HepG2 (cell line): ENCODE results near the gene POLR2J. TPM values are rescaled to one million over a fixed set of nuclear protein-coding genes. Genes with fewer than 3 reads are reported as not detected.

Experiments
- CC2D1A ChIP-seq: sonication (generic); formaldehyde crosslinking; IDR thresholded peaks from 2 replicates; pipeline ENCODE4 v1.8.1; 2023; ENCODE audit warnings: mild to moderate bottlenecking, missing genetic modification reagents
- GABPB1 ChIP-seq: IDR thresholded peaks from 2 replicates; pipeline ENCODE4 v1.6.1; 2016; ENCODE audit warnings: mild to moderate bottlenecking, missing genetic modification reagents, moderate library complexity, missing compliant biosample characterization
- HDAC1 ChIP-seq: sonication (generic); formaldehyde crosslinking; IDR thresholded peaks from 2 replicates; pipeline ENCODE4 v1.5.1; 2020; ENCODE audit warnings: mild to moderate bottlenecking, missing genetic modification reagents
- MED1 ChIP-seq: sonication (generic); formaldehyde crosslinking; IDR thresholded peaks from 2 replicates; pipeline ENCODE4 v1.4.0; 2020; ENCODE audit warnings: missing genetic modification reagents
- PHF8 ChIP-seq: sonication (generic); formaldehyde crosslinking; IDR thresholded peaks from 2 replicates; pipeline ENCODE4 v1.5.0; 2020; ENCODE audit warnings: missing genetic modification reagents
- RFX1 ChIP-seq: fragments of 450-650 bp; IDR thresholded peaks from 2 replicates; pipeline ENCODE4 v1.6.1; 2017
- SAP130 ChIP-seq: IDR thresholded peaks from 2 replicates; pipeline ENCODE4 v1.6.1; 2016; ENCODE audit warnings: low read depth
- SP4 ChIP-seq: sonication (generic); formaldehyde crosslinking; IDR thresholded peaks from 2 replicates; pipeline ENCODE4 v1.8.1; 2023; ENCODE audit warnings: mild to moderate bottlenecking, missing genetic modification reagents
- ZBTB7A ChIP-seq: sonication (generic); formaldehyde crosslinking; IDR thresholded peaks from 2 replicates; pipeline ENCODE4 v1.8.0; 2022; ENCODE audit warnings: mild to moderate bottlenecking, missing genetic modification reagents
- ZNF292 ChIP-seq: sonication (generic); formaldehyde crosslinking; IDR thresholded peaks from 2 replicates; pipeline ENCODE4 v1.8.1; 2022; ENCODE audit warnings: mild to moderate bottlenecking, low read depth, missing genetic modification reagents, borderline replicate concordance
- ZNF724P ChIP-seq: sonication (generic); formaldehyde crosslinking; IDR thresholded peaks from 2 replicates; pipeline ENCODE4 v1.8.0; 2022; ENCODE audit warnings: missing genetic modification reagents, borderline replicate concordance
- polyA plus RNA-seq, 8 experiments: library from polyadenylated mRNA; depleted of rRNA in 3 of 8; stranded (reverse) in 7 of 8; unstranded in 1 of 8; fragments of >200 nt; fragmentation: Illumina TruSeq in 4 of 8; extraction: Trizol in 4 of 8; gene quantifications; 2 replicates each; pipeline versions ENCODE4 v1.2.1 to v1.2.3, GENCODE V29; 2011 to 2016; ENCODE audit warnings: low read depth in 4 of 8, missing spikeins in 1 of 8, mixed read lengths in 1 of 8; ENCODE audit not compliant: insufficient read depth in 1 of 8
- total RNA-seq, 5 experiments: library from RNA; depleted of rRNA; stranded (reverse); fragments of >200 nt; fragmentation: Illumina TruSeq; extraction: Trizol; gene quantifications; 2 replicates each; pipeline ENCODE4 v1.2.3, GENCODE V29; 2016; ENCODE audit warnings: low read depth in 1 of 5
- TF ChIP-seq, protein P1 (sequence below): sonication (generic); formaldehyde crosslinking; IDR thresholded peaks from 2 replicates; pipeline ENCODE4 v1.4.0; 2020; ENCODE audit warnings: missing genetic modification reagents
- TF ChIP-seq, protein P2 (sequence below): sonication (generic); formaldehyde crosslinking; IDR thresholded peaks from 2 replicates; pipeline ENCODE4 v1.4.0; 2020; ENCODE audit warnings: missing genetic modification reagents
- TF ChIP-seq, protein P3 (sequence below): IDR thresholded peaks from 2 replicates; pipeline ENCODE4 v1.6.1; 2012; ENCODE audit warnings: inconsistent platforms
- TF ChIP-seq, protein P4 (sequence below): sonication (generic); formaldehyde crosslinking; IDR thresholded peaks from 2 replicates; pipeline ENCODE4 v1.4.0; 2020; ENCODE audit warnings: mild to moderate bottlenecking, missing genetic modification reagents
- TF ChIP-seq, protein P5 (sequence below): sonication (generic); formaldehyde crosslinking; IDR thresholded peaks from 2 replicates; pipeline ENCODE4 v1.5.0; 2020; ENCODE audit warnings: mild to moderate bottlenecking, missing genetic modification reagents, moderate library complexity
- TF ChIP-seq, protein P6 (sequence below): sonication (generic); formaldehyde crosslinking; IDR thresholded peaks from 2 replicates; pipeline ENCODE4 v1.5.0; 2020; ENCODE audit warnings: mild to moderate bottlenecking, missing genetic modification reagents, borderline replicate concordance

The POLR2J gene
- total and polyA plus RNA-seq, 2 of the 13 experiments (the other 11 are each of a cell fraction or from before 2014, with no cell fraction given), result 41.2 to 71.4 TPM

DNA sequence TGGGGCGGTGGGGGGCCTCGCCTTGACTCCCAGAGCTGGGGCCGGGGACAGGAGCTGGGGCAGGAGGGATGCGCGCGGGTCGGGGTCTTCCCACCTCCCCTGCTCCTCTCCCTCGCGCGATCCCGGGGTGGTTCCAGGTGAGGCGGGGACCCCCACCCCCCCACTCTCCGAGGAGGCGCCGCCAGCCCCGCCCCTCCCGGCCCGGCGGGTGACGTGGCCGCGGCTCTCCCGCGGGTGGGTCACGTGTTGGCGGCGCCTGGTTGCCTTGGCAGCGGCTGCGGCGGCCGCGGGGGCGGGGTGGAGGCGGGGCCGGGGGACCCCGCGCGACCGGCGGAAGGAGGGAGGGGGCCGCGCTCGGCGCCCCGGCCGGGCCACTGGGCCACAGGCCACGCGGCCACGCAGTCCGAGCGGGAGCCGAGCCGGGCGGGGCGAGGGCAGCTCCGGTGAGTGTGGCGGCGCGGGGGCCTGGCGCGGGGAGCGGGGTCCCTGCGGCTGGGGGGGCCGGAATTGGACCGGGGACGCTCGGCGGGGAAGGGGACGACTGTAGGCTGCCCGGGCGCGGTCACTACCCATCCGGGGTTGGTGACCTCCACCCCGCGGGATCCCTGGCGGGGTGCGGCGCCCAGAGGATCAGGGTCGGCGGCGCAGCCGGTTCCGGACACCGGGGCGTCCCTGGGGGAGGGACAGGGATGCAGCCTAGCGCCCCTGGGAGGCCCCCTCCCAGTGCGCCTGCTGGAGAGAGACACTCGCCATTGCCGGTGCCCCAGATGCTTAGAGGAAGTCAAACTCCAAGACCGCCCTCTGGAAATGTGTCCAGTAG is 45.3 kb downstream of the POLR2J start, which contains the start of gene ORAI2 (continued):
- TF ChIP-seq, protein P1, sequence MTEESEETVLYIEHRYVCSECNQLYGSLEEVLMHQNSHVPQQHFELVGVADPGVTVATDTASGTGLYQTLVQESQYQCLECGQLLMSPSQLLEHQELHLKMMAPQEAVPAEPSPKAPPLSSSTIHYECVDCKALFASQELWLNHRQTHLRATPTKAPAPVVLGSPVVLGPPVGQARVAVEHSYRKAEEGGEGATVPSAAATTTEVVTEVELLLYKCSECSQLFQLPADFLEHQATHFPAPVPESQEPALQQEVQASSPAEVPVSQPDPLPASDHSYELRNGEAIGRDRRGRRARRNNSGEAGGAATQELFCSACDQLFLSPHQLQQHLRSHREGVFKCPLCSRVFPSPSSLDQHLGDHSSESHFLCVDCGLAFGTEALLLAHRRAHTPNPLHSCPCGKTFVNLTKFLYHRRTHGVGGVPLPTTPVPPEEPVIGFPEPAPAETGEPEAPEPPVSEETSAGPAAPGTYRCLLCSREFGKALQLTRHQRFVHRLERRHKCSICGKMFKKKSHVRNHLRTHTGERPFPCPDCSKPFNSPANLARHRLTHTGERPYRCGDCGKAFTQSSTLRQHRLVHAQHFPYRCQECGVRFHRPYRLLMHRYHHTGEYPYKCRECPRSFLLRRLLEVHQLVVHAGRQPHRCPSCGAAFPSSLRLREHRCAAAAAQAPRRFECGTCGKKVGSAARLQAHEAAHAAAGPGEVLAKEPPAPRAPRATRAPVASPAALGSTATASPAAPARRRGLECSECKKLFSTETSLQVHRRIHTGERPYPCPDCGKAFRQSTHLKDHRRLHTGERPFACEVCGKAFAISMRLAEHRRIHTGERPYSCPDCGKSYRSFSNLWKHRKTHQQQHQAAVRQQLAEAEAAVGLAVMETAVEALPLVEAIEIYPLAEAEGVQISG, result no peak
- TF ChIP-seq RFX1, result peak; percentile 31; the same call in 1 of the 2 replicates
- TF ChIP-seq, protein P2, sequence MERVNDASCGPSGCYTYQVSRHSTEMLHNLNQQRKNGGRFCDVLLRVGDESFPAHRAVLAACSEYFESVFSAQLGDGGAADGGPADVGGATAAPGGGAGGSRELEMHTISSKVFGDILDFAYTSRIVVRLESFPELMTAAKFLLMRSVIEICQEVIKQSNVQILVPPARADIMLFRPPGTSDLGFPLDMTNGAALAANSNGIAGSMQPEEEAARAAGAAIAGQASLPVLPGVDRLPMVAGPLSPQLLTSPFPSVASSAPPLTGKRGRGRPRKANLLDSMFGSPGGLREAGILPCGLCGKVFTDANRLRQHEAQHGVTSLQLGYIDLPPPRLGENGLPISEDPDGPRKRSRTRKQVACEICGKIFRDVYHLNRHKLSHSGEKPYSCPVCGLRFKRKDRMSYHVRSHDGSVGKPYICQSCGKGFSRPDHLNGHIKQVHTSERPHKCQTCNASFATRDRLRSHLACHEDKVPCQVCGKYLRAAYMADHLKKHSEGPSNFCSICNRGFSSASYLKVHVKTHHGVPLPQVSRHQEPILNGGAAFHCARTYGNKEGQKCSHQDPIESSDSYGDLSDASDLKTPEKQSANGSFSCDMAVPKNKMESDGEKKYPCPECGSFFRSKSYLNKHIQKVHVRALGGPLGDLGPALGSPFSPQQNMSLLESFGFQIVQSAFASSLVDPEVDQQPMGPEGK, result peak; percentile 65
- TF ChIP-seq SAP130, result peak; percentile 36; the same call in 1 of the 2 replicates
- TF ChIP-seq ZNF724P (CRISPR knock-in tag), result no peak
- TF ChIP-seq, protein P3, sequence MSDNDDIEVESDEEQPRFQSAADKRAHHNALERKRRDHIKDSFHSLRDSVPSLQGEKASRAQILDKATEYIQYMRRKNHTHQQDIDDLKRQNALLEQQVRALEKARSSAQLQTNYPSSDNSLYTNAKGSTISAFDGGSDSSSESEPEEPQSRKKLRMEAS, result peak; percentile 52
- TF ChIP-seq, protein P4, sequence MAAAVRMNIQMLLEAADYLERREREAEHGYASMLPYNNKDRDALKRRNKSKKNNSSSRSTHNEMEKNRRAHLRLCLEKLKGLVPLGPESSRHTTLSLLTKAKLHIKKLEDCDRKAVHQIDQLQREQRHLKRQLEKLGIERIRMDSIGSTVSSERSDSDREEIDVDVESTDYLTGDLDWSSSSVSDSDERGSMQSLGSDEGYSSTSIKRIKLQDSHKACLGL, result 0 out of 2 replicates have a peak, but pooled peaks have one; percentile 12
- TF ChIP-seq GABPB1, result peak; percentile 46; the same call in 1 of the 2 replicates
- TF ChIP-seq SP4 (CRISPR knock-in tag), result 0 out of 2 replicates have a peak, but pooled peaks have one; percentile 19
- TF ChIP-seq PHF8 (CRISPR knock-in tag), result 0 out of 2 replicates have a peak, but pooled peaks have one; percentile 21
- TF ChIP-seq MED1 (CRISPR knock-in tag), result 0 out of 2 replicates have a peak, but pooled peaks have one; percentile 19
- TF ChIP-seq HDAC1 (CRISPR knock-in tag), result peak; percentile 49
- TF ChIP-seq, protein P5, sequence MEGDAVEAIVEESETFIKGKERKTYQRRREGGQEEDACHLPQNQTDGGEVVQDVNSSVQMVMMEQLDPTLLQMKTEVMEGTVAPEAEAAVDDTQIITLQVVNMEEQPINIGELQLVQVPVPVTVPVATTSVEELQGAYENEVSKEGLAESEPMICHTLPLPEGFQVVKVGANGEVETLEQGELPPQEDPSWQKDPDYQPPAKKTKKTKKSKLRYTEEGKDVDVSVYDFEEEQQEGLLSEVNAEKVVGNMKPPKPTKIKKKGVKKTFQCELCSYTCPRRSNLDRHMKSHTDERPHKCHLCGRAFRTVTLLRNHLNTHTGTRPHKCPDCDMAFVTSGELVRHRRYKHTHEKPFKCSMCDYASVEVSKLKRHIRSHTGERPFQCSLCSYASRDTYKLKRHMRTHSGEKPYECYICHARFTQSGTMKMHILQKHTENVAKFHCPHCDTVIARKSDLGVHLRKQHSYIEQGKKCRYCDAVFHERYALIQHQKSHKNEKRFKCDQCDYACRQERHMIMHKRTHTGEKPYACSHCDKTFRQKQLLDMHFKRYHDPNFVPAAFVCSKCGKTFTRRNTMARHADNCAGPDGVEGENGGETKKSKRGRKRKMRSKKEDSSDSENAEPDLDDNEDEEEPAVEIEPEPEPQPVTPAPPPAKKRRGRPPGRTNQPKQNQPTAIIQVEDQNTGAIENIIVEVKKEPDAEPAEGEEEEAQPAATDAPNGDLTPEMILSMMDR (CRISPR knock-in tag), result 0 out of 2 replicates have a peak, but pooled peaks have one; percentile 3
- 0 out of 2 replicates have a peak, but pooled peaks have one; percentile 18 for TF ChIP-seq ZBTB7A (CRISPR knock-in tag)
- no peak for TF ChIP-seq ZNF292 (CRISPR knock-in tag)
- TF ChIP-seq CC2D1A (CRISPR knock-in tag), result no peak
- TF ChIP-seq, protein P6, sequence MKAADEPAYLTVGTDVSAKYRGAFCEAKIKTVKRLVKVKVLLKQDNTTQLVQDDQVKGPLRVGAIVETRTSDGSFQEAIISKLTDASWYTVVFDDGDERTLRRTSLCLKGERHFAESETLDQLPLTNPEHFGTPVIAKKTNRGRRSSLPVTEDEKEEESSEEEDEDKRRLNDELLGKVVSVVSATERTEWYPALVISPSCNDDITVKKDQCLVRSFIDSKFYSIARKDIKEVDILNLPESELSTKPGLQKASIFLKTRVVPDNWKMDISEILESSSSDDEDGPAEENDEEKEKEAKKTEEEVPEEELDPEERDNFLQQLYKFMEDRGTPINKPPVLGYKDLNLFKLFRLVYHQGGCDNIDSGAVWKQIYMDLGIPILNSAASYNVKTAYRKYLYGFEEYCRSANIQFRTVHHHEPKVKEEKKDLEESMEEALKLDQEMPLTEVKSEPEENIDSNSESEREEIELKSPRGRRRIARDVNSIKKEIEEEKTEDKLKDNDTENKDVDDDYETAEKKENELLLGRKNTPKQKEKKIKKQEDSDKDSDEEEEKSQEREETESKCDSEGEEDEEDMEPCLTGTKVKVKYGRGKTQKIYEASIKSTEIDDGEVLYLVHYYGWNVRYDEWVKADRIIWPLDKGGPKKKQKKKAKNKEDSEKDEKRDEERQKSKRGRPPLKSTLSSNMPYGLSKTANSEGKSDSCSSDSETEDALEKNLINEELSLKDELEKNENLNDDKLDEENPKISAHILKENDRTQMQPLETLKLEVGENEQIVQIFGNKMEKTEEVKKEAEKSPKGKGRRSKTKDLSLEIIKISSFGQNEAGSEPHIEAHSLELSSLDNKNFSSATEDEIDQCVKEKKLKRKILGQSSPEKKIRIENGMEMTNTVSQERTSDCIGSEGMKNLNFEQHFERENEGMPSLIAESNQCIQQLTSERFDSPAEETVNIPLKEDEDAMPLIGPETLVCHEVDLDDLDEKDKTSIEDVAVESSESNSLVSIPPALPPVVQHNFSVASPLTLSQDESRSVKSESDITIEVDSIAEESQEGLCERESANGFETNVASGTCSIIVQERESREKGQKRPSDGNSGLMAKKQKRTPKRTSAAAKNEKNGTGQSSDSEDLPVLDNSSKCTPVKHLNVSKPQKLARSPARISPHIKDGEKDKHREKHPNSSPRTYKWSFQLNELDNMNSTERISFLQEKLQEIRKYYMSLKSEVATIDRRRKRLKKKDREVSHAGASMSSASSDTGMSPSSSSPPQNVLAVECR (CRISPR knock-in tag), result peak; percentile 43; the same call in 1 of the 2 replicates
